ENCODE data around the gene SLC8A1. TPM values are rescaled to one million over a fixed set of nuclear protein-coding genes. Genes with fewer than 3 reads are reported as not detected.

Gene SLC8A1
- total and polyA plus RNA-seq, 10 of the 15 experiments (the other 5 are each of a cell fraction or from before 2014, with no cell fraction given): under 0.01 to 1.2 (median 0.01) TPM; not detected in 3

DNA sequence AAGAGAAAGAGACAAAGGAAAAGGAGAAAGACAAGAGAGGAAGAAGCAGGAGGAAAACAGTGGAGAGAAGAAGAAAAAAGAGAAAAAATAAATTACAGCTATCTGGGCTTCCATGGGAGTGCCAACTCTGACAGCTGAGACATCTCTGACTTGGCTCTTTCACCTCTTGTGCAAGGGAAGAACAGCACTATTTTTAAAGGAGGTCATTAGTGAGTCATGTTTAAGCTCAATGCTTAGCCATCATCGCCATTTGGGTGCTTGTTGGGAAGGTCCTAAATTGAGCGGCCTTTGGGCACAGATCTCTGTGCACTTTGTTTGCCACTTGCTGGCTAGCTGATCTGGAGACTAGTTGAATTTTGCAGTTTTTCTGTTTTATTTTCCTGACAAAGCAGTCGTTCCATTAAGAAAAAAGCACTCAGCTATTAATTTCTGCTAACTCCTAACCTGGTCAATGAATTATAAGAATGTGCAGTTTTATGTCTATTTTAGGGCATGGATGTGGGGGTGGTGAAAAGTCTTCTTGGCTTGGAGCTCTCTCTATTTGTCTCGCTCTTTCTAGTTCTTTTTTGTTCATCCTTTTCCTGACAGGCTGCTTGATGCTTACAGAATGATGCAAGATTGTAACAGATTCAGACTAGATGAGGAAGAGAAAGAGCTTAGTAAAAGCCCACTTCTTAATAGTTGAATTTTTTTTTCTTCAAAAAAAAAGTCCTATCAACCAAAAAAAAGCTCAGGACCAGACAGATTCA, 231.5 kb downstream of the SLC8A1 start:
- CTCF ChIA-PET: no interaction called here
- H3K27me3 ChIP-seq (replicated peaks in 1 of 2; ENCODE audit: control insufficient read depth in 2 of 2, insufficient read depth in 2 of 2, low read length in 1 of 2): no peaks in the 10 kb centered on the region
- SMC1A ChIA-PET (ENCODE audit: uncharacterized antibody, unreplicated experiment): no interaction called here
- intact Hi-C loops (cut with micrococcal nuclease; ENCODE audit: unreplicated experiment) (no loop called here), in situ Hi-C loops (cut with MboI) (no loop called here)
- no peaks in the 10 kb centered on the region for H3K9me3 ChIP-seq (replicated peaks; ENCODE audit: control insufficient read depth, insufficient read depth, low read length)
- no peak for ATAC-seq
- no peak for FAIRE-seq
- POLR2A ChIA-PET: no interaction called here
- H2AFZ ChIP-seq (ENCODE audit: control insufficient read depth, low read depth, low read length): no peak overlapping the region
- no peak overlapping the region for H3K4me2 ChIP-seq (ENCODE audit: control insufficient read depth, insufficient read depth)
- WGBS (ENCODE audit: insufficient coverage, insufficient replicate concordance, low lambda C conversion rate, missing lambda C conversion rate): 43% methylated on average over 4 of the region's 4 CpGs
- DNase-seq (ENCODE audit: low read depth, low spot score): no peak
- TF ChIP-seq SUPT20H (IDR thresholded peaks at IDR 0.05; ENCODE audit: borderline replicate concordance, control insufficient read depth, low read depth, low read length) (no peak), CHD4 (IDR thresholded peaks at IDR 0.05) (no peak), MYC (IDR thresholded peaks at IDR 0.05; ENCODE audit: insufficient read depth, insufficient read length, insufficient replicate concordance, low read length, severe bottlenecking) (no peak), ASH2L (IDR thresholded peaks at IDR 0.05; ENCODE audit: borderline replicate concordance, low read depth) (no peak), KLF5 (IDR thresholded peaks at IDR 0.05; ENCODE audit: partially characterized antibody) (no peak), FOXM1 (IDR thresholded peaks at IDR 0.05; ENCODE audit: low read depth, low read length) (no peak), CBX3 (IDR thresholded peaks at IDR 0.05; ENCODE audit: borderline replicate concordance, low read depth) (no peak), ZNF384 (IDR thresholded peaks at IDR 0.05; ENCODE audit: borderline replicate concordance, low read depth, low read length) (no peak), NR2F1 (conservative IDR thresholded peaks at IDR 0.05) (no peak), TCF7 (IDR thresholded peaks at IDR 0.05; ENCODE audit: borderline replicate concordance) (no peak), POLR2AphosphoS5 (IDR thresholded peaks at IDR 0.05; ENCODE audit: low read length) (no peak), KDM1A (IDR thresholded peaks at IDR 0.05; ENCODE audit: borderline replicate concordance) (no peak), EED (IDR thresholded peaks at IDR 0.05; ENCODE audit: low read depth) (no peak), IKZF1 (conservative IDR thresholded peaks at IDR 0.05) (no peak)
- TF ChIP-seq, protein P1, sequence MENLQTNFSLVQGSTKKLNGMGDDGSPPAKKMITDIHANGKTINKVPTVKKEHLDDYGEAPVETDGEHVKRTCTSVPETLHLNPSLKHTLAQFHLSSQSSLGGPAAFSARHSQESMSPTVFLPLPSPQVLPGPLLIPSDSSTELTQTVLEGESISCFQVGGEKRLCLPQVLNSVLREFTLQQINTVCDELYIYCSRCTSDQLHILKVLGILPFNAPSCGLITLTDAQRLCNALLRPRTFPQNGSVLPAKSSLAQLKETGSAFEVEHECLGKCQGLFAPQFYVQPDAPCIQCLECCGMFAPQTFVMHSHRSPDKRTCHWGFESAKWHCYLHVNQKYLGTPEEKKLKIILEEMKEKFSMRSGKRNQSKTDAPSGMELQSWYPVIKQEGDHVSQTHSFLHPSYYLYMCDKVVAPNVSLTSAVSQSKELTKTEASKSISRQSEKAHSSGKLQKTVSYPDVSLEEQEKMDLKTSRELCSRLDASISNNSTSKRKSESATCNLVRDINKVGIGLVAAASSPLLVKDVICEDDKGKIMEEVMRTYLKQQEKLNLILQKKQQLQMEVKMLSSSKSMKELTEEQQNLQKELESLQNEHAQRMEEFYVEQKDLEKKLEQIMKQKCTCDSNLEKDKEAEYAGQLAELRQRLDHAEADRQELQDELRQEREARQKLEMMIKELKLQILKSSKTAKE (IDR thresholded peaks at IDR 0.05; ENCODE audit: low read depth, poor library complexity, severe bottlenecking): no peak
- TF ChIP-seq, protein P2, sequence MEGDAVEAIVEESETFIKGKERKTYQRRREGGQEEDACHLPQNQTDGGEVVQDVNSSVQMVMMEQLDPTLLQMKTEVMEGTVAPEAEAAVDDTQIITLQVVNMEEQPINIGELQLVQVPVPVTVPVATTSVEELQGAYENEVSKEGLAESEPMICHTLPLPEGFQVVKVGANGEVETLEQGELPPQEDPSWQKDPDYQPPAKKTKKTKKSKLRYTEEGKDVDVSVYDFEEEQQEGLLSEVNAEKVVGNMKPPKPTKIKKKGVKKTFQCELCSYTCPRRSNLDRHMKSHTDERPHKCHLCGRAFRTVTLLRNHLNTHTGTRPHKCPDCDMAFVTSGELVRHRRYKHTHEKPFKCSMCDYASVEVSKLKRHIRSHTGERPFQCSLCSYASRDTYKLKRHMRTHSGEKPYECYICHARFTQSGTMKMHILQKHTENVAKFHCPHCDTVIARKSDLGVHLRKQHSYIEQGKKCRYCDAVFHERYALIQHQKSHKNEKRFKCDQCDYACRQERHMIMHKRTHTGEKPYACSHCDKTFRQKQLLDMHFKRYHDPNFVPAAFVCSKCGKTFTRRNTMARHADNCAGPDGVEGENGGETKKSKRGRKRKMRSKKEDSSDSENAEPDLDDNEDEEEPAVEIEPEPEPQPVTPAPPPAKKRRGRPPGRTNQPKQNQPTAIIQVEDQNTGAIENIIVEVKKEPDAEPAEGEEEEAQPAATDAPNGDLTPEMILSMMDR (IDR thresholded peaks at IDR 0.05 in 2 of 3, conservative IDR thresholded peaks at IDR 0.05 in 1 of 3; ENCODE audit: control insufficient read depth in 2 of 3, extremely low read depth in 1 of 3, insufficient read depth in 1 of 3, low read depth in 3 of 3, low read length in 3 of 3): no peak
- TF ChIP-seq, protein P3, sequence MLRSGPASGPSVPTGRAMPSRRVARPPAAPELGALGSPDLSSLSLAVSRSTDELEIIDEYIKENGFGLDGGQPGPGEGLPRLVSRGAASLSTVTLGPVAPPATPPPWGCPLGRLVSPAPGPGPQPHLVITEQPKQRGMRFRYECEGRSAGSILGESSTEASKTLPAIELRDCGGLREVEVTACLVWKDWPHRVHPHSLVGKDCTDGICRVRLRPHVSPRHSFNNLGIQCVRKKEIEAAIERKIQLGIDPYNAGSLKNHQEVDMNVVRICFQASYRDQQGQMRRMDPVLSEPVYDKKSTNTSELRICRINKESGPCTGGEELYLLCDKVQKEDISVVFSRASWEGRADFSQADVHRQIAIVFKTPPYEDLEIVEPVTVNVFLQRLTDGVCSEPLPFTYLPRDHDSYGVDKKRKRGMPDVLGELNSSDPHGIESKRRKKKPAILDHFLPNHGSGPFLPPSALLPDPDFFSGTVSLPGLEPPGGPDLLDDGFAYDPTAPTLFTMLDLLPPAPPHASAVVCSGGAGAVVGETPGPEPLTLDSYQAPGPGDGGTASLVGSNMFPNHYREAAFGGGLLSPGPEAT (IDR thresholded peaks at IDR 0.05; ENCODE audit: low read depth): no peak
- no peaks in the 10 kb centered on the region for H4K20me1 ChIP-seq (ENCODE audit: control insufficient read depth, insufficient read depth)
- RAD21 ChIA-PET (ENCODE audit: unreplicated experiment): no interaction called here
- H3K36me3 ChIP-seq (ENCODE audit: control insufficient read depth in 2 of 2, insufficient read depth in 2 of 2, low read length in 1 of 2): no peaks in the 10 kb centered on the region
- no peak overlapping the region for H3K4me3 ChIP-seq
- H3K9ac ChIP-seq (ENCODE audit: control insufficient read depth, insufficient read depth, low read length): no peak overlapping the region
- H3K4me1 ChIP-seq (ENCODE audit: control insufficient read depth, insufficient read depth, low read length): no peaks in the 10 kb centered on the region
- no peaks in the 10 kb centered on the region for H3K79me2 ChIP-seq (ENCODE audit: control insufficient read depth, insufficient read depth, low read length)
- BruUV-seq (replicated peaks): no TSS peak
- no peak overlapping the region for H3K27ac ChIP-seq (ENCODE audit: control insufficient read depth, insufficient read depth)

Data from GM12878 (cell line).